HepG2 (cell line): ENCODE results near the gene BRK1. TPM values are rescaled to one million over a fixed set of nuclear protein-coding genes. Genes with fewer than 3 reads are reported as not detected.

ENCODE experiments used
- CENPT ChIP-seq: sonication (generic); formaldehyde crosslinking; IDR thresholded peaks from 2 replicates; pipeline ENCODE4 v1.8.0; 2022; ENCODE audit warnings: low read depth, mild to moderate bottlenecking, moderate library complexity, missing genetic modification reagents
- FOXC1 ChIP-seq: sonication (generic); formaldehyde crosslinking; IDR thresholded peaks from 2 replicates; pipeline ENCODE4 v1.8.0; 2022; ENCODE audit warnings: mild to moderate bottlenecking, missing genetic modification reagents, borderline replicate concordance
- FOXO1 ChIP-seq: sonication (generic); formaldehyde crosslinking; IDR thresholded peaks from 2 replicates; pipeline ENCODE4 v1.4.0; 2020; ENCODE audit warnings: missing genetic modification reagents
- RARG ChIP-seq: sonication (generic); formaldehyde crosslinking; IDR thresholded peaks from 2 replicates; pipeline ENCODE4 v1.4.0; 2020; ENCODE audit warnings: low read depth, mild to moderate bottlenecking, missing genetic modification reagents
- SP5 ChIP-seq: IDR thresholded peaks from 2 replicates; pipeline ENCODE4 v1.6.1; 2016; ENCODE audit warnings: low read depth, borderline replicate concordance
- SRSF9 ChIP-seq: fragments of 200-400 bp; formaldehyde crosslinking; IDR thresholded peaks from 2 replicates; pipeline ENCODE4 v1.6.1; 2018; ENCODE audit warnings: borderline replicate concordance, mild to moderate bottlenecking, low read depth, low read length; ENCODE audit not compliant: insufficient read depth, poor library complexity, severe bottlenecking
- ZBTB20 ChIP-seq: sonication (generic); formaldehyde crosslinking; IDR thresholded peaks from 2 replicates; pipeline ENCODE4 v1.8.1; 2023; ENCODE audit warnings: missing genetic modification reagents, low read depth, mild to moderate bottlenecking, borderline replicate concordance
- ZFP82 ChIP-seq: sonication (generic); formaldehyde crosslinking; IDR thresholded peaks from 2 replicates; pipeline ENCODE4 v1.5.1; 2020; ENCODE audit warnings: mild to moderate bottlenecking, missing genetic modification reagents, borderline replicate concordance
- ZMYM2 ChIP-seq: sonication (generic); formaldehyde crosslinking; IDR thresholded peaks from 2 replicates; pipeline ENCODE4 v1.8.0; 2022; ENCODE audit warnings: mild to moderate bottlenecking, missing genetic modification reagents
- ZNF451 ChIP-seq: sonication (generic); formaldehyde crosslinking; IDR thresholded peaks from 2 replicates; pipeline ENCODE4 v1.5.0; 2020; ENCODE audit warnings: mild to moderate bottlenecking, missing genetic modification reagents
- polyA plus RNA-seq, 8 experiments: library from polyadenylated mRNA; depleted of rRNA in 3 of 8; stranded (reverse) in 7 of 8; unstranded in 1 of 8; fragments of >200 nt; fragmentation: Illumina TruSeq in 4 of 8; extraction: Trizol in 4 of 8; gene quantifications; 2 replicates each; pipeline versions ENCODE4 v1.2.1 to v1.2.3, GENCODE V29; 2011 to 2016; ENCODE audit warnings: low read depth in 4 of 8, missing spikeins in 1 of 8, mixed read lengths in 1 of 8; ENCODE audit not compliant: insufficient read depth in 1 of 8
- total RNA-seq, 5 experiments: library from RNA; depleted of rRNA; stranded (reverse); fragments of >200 nt; fragmentation: Illumina TruSeq; extraction: Trizol; gene quantifications; 2 replicates each; pipeline ENCODE4 v1.2.3, GENCODE V29; 2016; ENCODE audit warnings: low read depth in 1 of 5
- TF ChIP-seq, protein P1 (sequence below): sonication (generic); formaldehyde crosslinking; IDR thresholded peaks from 2 replicates; pipeline ENCODE4 v1.8.0; 2022; ENCODE audit warnings: missing genetic modification reagents, mild to moderate bottlenecking, borderline replicate concordance
- TF ChIP-seq, protein P2 (sequence below): sonication (generic); formaldehyde crosslinking; IDR thresholded peaks from 2 replicates; pipeline ENCODE4 v1.5.1; 2020; ENCODE audit warnings: missing genetic modification reagents, mild to moderate bottlenecking, borderline replicate concordance
- TF ChIP-seq, protein P3 (sequence below): sonication (generic); formaldehyde crosslinking; IDR thresholded peaks from 2 replicates; pipeline ENCODE4 v1.4.0; 2020; ENCODE audit warnings: missing genetic modification reagents
- TF ChIP-seq, protein P4 (sequence below): sonication (generic); formaldehyde crosslinking; IDR thresholded peaks from 2 replicates; pipeline ENCODE4 v1.4.0; 2020; ENCODE audit warnings: missing genetic modification reagents, mild to moderate bottlenecking, borderline replicate concordance
- TF ChIP-seq, protein P5 (sequence below): sonication (generic); formaldehyde crosslinking; IDR thresholded peaks from 2 replicates; pipeline ENCODE4 v1.5.0; 2020; ENCODE audit warnings: missing genetic modification reagents
- TF ChIP-seq, protein P6 (sequence below): sonication (generic); formaldehyde crosslinking; IDR thresholded peaks from 2 replicates; pipeline ENCODE4 v1.4.0; 2020; ENCODE audit warnings: mild to moderate bottlenecking, low read depth, missing genetic modification reagents

BRK1 gene
- total and polyA plus RNA-seq, 2 of the 13 experiments (the other 11 are each of a cell fraction or from before 2014, with no cell fraction given) = 118 to 155 TPM

DNA sequence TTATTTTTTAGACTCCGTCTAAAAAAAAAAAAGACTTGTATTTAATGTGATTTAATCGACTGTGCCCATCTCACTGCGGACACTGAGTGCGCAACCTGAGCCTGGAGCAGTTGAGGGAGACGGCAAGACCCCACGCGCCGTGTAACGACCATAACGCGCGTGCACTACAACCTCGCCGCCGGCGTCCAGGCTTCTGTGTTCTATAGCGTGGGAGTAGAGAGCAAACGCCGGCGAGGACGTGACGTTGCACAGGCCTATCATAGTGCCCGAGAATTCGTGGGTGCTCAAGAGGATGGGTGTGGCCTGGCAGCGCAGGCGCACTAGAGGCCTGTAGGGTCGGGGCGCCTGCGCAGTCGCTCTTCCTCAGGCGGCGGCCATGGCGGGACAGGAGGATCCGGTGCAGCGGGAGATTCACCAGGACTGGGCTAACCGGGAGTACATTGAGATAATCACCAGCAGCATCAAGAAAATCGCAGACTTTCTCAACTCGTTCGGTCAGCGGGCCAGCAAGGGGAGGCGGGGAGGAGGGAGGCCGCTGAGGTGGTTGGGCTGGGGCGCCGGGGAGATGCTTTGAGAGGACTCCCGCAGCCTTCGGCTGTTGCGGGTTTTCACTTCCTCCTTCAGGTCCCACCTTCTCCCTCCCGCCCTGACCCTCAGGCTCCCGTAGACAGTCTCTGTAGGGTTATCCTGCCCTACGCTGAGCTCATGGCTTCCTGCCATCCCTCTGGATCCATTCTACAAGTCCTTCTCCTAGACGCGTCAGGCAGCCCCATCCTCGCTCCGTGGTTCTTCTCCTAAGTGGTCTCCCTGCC lies at the start of gene BRK1 (continued):
- TF ChIP-seq, protein P1, sequence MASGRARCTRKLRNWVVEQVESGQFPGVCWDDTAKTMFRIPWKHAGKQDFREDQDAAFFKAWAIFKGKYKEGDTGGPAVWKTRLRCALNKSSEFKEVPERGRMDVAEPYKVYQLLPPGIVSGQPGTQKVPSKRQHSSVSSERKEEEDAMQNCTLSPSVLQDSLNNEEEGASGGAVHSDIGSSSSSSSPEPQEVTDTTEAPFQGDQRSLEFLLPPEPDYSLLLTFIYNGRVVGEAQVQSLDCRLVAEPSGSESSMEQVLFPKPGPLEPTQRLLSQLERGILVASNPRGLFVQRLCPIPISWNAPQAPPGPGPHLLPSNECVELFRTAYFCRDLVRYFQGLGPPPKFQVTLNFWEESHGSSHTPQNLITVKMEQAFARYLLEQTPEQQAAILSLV (CRISPR knock-in tag) = peak; percentile 86
- TF ChIP-seq ZBTB20 (peak; percentile 42; the same call in 1 of the 2 replicates), SP5 (CRISPR knock-in tag) (no peak), RARG (CRISPR knock-in tag) (no peak), FOXO1 (CRISPR knock-in tag) (no peak), ZFP82 (CRISPR knock-in tag) (0 out of 2 replicates have a peak, but pooled peaks have one; percentile 39), ZMYM2 (CRISPR knock-in tag) (no peak), ZNF451 (no peak), CENPT (CRISPR knock-in tag) (no peak), FOXC1 (CRISPR knock-in tag) (peak; percentile 72), SRSF9 (no peak)
- TF ChIP-seq, protein P2, sequence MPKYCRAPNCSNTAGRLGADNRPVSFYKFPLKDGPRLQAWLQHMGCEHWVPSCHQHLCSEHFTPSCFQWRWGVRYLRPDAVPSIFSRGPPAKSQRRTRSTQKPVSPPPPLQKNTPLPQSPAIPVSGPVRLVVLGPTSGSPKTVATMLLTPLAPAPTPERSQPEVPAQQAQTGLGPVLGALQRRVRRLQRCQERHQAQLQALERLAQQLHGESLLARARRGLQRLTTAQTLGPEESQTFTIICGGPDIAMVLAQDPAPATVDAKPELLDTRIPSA = no peak
- TF ChIP-seq, protein P3, sequence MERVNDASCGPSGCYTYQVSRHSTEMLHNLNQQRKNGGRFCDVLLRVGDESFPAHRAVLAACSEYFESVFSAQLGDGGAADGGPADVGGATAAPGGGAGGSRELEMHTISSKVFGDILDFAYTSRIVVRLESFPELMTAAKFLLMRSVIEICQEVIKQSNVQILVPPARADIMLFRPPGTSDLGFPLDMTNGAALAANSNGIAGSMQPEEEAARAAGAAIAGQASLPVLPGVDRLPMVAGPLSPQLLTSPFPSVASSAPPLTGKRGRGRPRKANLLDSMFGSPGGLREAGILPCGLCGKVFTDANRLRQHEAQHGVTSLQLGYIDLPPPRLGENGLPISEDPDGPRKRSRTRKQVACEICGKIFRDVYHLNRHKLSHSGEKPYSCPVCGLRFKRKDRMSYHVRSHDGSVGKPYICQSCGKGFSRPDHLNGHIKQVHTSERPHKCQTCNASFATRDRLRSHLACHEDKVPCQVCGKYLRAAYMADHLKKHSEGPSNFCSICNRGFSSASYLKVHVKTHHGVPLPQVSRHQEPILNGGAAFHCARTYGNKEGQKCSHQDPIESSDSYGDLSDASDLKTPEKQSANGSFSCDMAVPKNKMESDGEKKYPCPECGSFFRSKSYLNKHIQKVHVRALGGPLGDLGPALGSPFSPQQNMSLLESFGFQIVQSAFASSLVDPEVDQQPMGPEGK = no peak
- TF ChIP-seq, protein P4, sequence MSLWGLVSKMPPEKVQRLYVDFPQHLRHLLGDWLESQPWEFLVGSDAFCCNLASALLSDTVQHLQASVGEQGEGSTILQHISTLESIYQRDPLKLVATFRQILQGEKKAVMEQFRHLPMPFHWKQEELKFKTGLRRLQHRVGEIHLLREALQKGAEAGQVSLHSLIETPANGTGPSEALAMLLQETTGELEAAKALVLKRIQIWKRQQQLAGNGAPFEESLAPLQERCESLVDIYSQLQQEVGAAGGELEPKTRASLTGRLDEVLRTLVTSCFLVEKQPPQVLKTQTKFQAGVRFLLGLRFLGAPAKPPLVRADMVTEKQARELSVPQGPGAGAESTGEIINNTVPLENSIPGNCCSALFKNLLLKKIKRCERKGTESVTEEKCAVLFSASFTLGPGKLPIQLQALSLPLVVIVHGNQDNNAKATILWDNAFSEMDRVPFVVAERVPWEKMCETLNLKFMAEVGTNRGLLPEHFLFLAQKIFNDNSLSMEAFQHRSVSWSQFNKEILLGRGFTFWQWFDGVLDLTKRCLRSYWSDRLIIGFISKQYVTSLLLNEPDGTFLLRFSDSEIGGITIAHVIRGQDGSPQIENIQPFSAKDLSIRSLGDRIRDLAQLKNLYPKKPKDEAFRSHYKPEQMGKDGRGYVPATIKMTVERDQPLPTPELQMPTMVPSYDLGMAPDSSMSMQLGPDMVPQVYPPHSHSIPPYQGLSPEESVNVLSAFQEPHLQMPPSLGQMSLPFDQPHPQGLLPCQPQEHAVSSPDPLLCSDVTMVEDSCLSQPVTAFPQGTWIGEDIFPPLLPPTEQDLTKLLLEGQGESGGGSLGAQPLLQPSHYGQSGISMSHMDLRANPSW (CRISPR knock-in tag) = peak; percentile 64; the same call in 1 of the 2 replicates
- TF ChIP-seq, protein P5, sequence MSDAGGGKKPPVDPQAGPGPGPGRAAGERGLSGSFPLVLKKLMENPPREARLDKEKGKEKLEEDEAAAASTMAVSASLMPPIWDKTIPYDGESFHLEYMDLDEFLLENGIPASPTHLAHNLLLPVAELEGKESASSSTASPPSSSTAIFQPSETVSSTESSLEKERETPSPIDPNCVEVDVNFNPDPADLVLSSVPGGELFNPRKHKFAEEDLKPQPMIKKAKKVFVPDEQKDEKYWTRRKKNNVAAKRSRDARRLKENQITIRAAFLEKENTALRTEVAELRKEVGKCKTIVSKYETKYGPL = no peak
- TF ChIP-seq, protein P6, sequence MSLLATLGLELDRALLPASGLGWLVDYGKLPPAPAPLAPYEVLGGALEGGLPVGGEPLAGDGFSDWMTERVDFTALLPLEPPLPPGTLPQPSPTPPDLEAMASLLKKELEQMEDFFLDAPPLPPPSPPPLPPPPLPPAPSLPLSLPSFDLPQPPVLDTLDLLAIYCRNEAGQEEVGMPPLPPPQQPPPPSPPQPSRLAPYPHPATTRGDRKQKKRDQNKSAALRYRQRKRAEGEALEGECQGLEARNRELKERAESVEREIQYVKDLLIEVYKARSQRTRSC (CRISPR knock-in tag) = no peak
